Brain microvascular endothelial cell (primary cell): ENCODE data around the gene NDUFS6.

Experiments used
- DNase-seq: peaks from one replicate; pipeline ENCODE4 v3.0.0-alpha.2; 2020
- H3K27ac ChIP-seq: fragments of 250-450 bp; sonication (Bioruptor Pico); 2 replicates; pipeline ENCODE4 v1.5.1; 2020; ENCODE audit warnings: mild to moderate bottlenecking, moderate library complexity
- H3K27me3 ChIP-seq: fragments of 250-450 bp; sonication (Bioruptor Pico); replicated peaks from 2 replicates; pipeline ENCODE4 v1.5.1; 2020; ENCODE audit warnings: mild to moderate bottlenecking
- H3K36me3 ChIP-seq: fragments of 250-450 bp; sonication (Bioruptor Pico); replicated peaks from 2 replicates; pipeline ENCODE4 v1.5.1; 2020; ENCODE audit warnings: mild to moderate bottlenecking
- H3K4me3 ChIP-seq: 2 replicates; pipeline ENCODE4 v1.5.1; 2011; ENCODE audit warnings: low read depth, mild to moderate bottlenecking, control low read depth, low read length, moderate library complexity
- CTCF ChIP-seq: IDR thresholded peaks from 2 replicates; pipeline ENCODE4 v1.5.1; 2011; ENCODE audit warnings: low read depth, mild to moderate bottlenecking, moderate library complexity, low read length, control low read depth, inconsistent platforms; ENCODE audit errors: missing control alignments
- in situ Hi-C: cut with HindIII; loops from 2 replicates; pipeline ENCODE4 v1.10.0; 2017; ENCODE audit warnings: low sequenced_read_pairs, low pct_ligation_motif_present

Gene NDUFS6

DNA sequence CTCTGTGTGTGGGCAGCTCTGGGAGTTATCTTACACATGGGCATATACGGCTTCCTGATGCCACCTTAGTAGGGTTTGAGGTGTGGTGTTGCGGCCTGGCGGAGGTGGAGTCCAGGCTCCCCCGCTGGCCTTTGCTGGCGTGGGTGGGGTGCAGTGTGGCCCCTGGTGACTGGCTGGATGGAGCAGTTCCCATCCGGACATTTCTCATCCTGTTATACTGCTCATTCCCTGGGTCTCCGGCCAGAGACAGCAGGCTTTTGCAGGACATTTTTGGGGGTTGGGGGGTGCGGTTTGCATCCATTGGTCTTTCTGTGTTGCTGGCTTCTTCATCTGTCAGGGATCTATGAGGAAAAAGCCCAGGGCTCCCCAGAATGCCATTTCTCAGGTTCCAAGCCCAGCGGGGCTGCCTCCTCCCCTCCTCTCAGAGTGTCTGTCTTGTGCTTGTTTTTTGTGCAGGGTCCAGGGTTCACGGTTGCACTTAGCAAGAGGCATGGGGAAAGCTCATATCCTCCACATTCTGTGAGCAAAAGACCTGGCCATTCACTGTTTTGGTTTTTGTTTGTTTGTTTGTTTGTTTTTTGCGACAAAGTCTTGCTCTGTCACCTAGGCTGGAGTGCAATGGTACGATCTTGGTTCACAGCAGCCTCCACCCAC is 22.3 kb downstream of the NDUFS6 start:
- Histone ChIP-seq H3K27me3 (no peaks in the 10 kb centered on the region), H3K27ac (no peak overlapping the region), H3K36me3 (peaks cover 21% of the 10 kb centered on the region), H3K4me3 (no peak overlapping the region)
- DNase-seq = no peak
- no peak for TF ChIP-seq CTCF
- in situ Hi-C loops = no loop called here

- H3K4me3 ChIP-seq = no peak overlapping the region
- DNase-seq = no peak
- peaks cover 15% of the 10 kb centered on the region for H3K36me3 ChIP-seq
- in situ Hi-C loops = no loop called here
- H3K27me3 ChIP-seq = no peaks in the 10 kb centered on the region
- TF ChIP-seq CTCF = no peak
- no peak overlapping the region for H3K27ac ChIP-seq
Observed at GRCh38 chr5:1824109-1824821, 23.1 kb downstream of the NDUFS6 start.

DNA sequence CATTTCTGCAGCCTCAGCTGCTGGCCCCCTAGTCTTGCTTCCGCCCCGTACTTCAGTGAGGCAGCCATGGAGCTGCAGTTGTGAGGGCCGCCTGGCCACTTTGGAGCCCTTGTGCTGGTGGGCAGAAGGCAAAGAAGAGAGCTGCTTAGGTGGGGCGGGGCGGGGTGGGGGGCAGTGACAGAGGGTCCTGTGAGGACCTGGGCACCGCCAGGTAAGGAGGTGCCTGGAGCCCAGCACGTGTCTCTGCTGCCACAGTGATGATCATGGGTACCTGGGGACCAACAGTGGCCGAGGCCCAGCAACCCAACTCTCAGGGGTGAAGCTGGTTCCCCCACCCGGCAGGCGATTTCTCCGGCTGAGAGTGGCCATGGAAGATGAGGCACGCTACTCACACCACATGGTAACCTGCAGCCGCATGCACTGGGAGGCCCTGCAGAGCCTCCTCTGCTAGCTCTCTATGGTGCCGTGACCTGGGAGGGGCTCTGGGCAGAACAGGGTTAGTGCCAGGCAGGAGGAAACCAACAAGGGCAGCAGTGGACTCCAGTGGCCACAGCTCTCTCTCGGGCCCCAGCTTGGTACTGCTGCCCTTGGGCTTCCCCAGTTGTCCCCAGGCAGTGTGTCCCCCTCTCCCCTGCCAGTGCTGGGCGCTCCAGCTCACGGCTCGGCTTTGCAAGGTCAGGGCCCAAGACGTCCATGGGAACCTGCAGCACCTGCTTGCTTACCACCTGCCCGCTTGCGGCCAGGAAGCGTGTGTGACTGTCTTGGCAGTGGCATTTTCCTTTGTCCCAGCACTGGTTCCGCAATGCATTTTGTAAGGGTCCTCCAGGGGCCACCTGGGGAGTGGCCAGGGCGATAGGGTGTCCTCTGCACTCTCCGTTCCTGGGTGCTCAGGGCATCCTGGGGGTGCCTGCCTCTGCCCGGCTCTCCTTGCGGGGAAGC is 24.0 kb downstream of the NDUFS6 start:
- in situ Hi-C loops = no loop called here
- Histone ChIP-seq H3K27me3 (no peaks in the 10 kb centered on the region), H3K4me3 (no peak overlapping the region), H3K36me3 (peaks cover 12% of the 10 kb centered on the region), H3K27ac (no peak overlapping the region)
- DNase-seq = no peak
- TF ChIP-seq CTCF = no peak

GRCh38 chr5:1826235-1826980 is 25.2 kb downstream of the NDUFS6 start:
- Histone ChIP-seq H3K36me3 (peaks cover 6% of the 10 kb centered on the region), H3K4me3 (no peak overlapping the region), H3K27me3 (no peaks in the 10 kb centered on the region), H3K27ac (no peak overlapping the region)
- no peak for TF ChIP-seq CTCF
- in situ Hi-C loops = no loop called here
- DNase-seq = no peak

DNA sequence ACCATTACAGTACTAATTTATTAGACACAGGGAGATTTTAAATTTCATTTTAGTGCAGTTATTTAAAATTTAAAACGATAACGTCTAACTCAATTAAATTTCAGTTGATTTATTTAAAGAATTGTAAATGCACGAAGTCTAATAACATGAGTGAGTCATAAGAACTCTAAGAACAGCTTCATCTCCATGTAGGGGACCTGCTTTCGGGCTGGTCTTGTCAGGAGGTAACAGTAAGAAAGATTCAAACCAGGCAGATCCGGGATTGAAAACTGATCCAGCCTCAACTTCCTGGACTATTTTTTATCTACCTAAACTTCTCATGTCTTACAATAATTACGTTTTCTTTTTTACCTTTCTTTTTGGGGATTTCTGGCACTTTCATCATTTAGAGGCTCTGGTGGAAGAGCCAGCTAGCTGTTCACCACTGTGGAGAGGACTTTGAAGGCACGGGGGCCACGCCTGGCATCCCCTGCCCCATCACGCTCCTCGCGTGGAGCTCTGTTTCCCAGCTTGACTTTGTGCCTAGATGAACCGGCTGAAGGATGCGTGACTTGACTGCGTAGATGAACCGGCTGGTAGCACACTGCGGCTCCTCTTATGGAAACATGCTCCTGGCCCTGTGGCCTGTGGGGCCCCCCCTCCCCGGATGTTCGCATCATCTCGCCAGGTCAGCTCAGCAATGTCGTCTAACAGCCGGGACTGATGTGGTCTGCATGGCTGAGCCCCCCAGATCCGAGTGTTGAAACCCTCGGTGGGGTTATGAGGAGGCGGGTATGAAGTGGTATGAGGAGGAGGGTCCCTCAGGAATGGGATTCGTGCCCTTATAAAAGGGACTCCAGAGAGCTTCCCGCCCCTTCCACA is 26.0 kb downstream of the NDUFS6 start:
- Histone ChIP-seq H3K36me3 (peaks cover 2% of the 10 kb centered on the region), H3K4me3 (no peak overlapping the region), H3K27me3 (peaks cover 2% of the 10 kb centered on the region), H3K27ac (no peak overlapping the region)
- in situ Hi-C loops = no loop called here
- no peak for DNase-seq
- TF ChIP-seq CTCF = no peak
